OCI-LY1 (cell line): ENCODE measurements around the gene PPP1R3E.

Experiments
- CTCF ChIP-seq: fragments of 200-600 bp; sonication (generic), shearing (Covaris generic); IDR thresholded peaks from 2 replicates; pipeline ENCODE4 v1.5.1; 2017; ENCODE audit warnings: mild to moderate bottlenecking, antibody characterized with exemption, low read length, moderate library complexity, mixed read lengths
- EZH2 ChIP-seq: fragments of 200-600 bp; sonication (generic), shearing (Covaris generic); IDR thresholded peaks from 2 replicates; pipeline ENCODE4 v1.8.0; 2017; ENCODE audit warnings: borderline replicate concordance, mixed run types, mild to moderate bottlenecking, antibody characterized with exemption, low read length, moderate library complexity, mixed read lengths

GRCh38 chr14:23285530-23286019, 17.1 kb downstream of the PPP1R3E start:
- TF ChIP-seq CTCF = no peak
- TF ChIP-seq EZH2 = no peak
